IPS-11a (cell line): ENCODE results near the gene RYR3.

Experiments
- H3K4me3 ChIP-seq: one replicate; pipeline ENCODE4 v1.5.1; 2013; ENCODE audit warnings: low read depth, low read length, control low read depth

Gene RYR3

GRCh38 chr15:33503681-33504080, 192.9 kb downstream of the RYR3 start:
- H3K4me3 ChIP-seq: no peak overlapping the region

DNA sequence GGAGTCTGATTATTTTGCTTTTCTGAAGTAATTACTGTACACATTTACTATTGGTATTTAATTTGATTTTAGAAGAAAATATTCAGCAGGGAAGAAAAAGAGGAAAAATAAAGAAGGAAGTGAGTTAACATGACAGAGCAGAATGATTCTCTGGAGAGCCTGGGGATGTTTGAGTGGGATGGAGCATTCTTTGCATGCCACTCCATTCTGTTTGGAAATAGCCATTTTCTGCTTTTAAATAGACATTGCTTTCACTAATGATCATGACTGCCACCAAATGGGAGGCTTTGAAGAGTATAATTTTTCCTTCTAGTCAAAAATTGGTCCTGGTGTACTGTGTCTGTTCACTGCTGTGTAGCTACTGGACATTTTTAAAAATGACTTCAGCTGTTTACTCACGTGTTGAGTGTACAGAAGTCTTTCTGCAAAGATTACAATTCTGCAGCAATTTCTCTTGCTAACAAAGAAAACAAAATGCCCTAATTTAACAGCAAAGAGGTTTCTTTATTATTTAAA, 196.1 kb downstream of the RYR3 start:
- H3K4me3 ChIP-seq: no peak overlapping the region

DNA sequence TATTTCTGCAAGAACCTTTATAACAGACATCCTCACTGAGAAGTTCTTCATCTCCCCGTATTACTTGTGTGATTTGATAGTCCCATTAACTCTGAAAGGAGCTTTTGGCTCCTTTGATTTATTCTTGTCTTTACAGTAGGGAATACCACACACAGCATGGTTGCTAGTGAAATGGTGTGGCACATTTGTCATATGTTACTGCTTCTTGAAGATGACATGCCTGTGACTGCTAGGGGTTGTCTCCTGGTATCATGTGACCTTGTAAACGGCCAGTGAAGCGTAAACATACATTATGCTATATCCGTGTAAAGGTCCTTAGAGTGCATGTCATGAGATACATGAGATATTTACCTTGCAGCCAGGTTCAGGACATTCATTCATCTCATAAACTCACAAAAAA, 197.9 kb downstream of the RYR3 start:
- H3K4me3 ChIP-seq: no peak overlapping the region

- H3K4me3 ChIP-seq: no peak overlapping the region
Measured at GRCh38 chr15:33515121-33515520, 204.4 kb downstream of the RYR3 start.

- H3K4me3 ChIP-seq: no peak overlapping the region
Measured at GRCh38 chr15:33516563-33516962, 205.8 kb downstream of the RYR3 start.

- H3K4me3 ChIP-seq: no peak overlapping the region
Measured at GRCh38 chr15:33517944-33518343, 207.2 kb downstream of the RYR3 start.

DNA sequence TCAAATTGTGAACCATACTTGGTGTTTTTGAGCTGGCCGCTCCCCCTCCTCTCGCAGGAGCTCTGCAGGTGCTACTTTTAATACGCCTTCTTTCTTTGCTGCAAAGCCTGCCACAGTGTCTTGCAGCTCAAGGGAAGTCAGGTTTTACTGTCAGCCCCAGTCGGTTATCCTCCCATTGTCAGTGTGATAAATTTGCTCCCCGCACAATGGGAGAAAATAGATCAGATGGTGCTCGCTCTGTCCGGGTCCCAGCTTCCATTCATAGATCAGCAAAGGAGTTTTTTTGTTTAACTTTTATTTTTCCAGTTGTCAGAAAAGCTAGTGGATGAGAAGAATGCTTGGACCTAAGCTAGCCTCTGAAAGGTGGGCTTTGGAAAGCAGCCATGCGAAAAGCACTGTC, 207.7 kb downstream of the RYR3 start:
- no peak overlapping the region for H3K4me3 ChIP-seq

DNA sequence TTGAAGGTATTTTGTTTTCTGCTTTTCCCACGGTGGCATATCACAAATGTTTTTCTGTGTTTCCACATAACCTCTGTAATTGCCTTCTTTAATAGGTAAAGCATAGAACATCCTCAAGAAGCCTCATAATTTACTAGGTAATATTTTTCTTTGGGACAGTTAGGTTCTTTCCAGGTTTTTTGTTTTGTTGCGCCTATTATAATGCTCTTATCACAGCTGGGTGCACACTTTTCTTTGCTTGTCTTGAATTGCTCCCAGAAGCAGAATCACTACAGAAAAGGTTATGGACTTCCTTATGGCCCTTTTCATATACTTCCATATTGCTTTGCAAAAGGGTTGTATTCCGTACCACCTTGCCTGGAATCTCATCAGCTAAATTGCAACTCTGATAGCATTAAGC, 213.5 kb downstream of the RYR3 start:
- H3K4me3 ChIP-seq: no peak overlapping the region

GRCh38 chr15:33526532-33526931, 215.8 kb downstream of the RYR3 start:
- no peak overlapping the region for H3K4me3 ChIP-seq

DNA sequence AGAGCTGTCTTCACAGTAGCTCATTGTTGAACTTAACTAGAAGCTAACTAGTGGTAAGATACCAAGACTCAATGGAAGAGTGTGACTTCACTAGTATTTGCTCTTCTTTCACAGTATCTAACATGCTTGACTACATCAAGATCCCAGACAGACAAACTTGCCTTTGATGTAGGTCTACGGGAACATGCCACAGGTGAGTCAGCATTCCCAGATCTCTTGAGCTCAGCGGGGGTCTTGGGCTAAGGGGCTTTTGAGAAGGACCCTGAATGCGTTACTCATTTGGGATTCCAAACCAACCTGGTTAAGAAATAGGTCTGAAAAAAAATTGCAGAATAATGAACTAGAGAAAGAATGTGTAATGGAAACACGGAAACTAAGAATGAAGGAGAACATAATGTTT, 222.4 kb downstream of the RYR3 start:
- H3K4me3 ChIP-seq: no peak overlapping the region

DNA sequence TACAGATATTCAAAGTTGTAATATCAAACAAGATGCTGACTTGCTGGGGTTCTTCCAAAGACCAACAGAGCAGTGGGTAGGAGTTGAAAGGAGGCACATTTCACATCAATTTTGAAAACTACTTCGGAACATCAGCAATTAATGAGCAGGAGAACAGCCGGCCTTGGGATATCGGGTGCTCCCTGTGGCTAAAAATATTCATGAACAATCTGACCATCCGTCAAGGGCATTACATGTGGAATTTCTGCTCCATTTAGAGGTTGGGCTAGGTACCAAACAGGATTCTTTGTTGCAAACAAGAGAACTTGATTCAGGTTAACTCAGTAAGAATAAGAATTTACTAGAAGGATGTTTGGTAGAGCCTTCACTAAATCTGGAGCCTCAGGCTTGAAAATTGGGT, 223.9 kb downstream of the RYR3 start:
- no peak overlapping the region for H3K4me3 ChIP-seq

DNA sequence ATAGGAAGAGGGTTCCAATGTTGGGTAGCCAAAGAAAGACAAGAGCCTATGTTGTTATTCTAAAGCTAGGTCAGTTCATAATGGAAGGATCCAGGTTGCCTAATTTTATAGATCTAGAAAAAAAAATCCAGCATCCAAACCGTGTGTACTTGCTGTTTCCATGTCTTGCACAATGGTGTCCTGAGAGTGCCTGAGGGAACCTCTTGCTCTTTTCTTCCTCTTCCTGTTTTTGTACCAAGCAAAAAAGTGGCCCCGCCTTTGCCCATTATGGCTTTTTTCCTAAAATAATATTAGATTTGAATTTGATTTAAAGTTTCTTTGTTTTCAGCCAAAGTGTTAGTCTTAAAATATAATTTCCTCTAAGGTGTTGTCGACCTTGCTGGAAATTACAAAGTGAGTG, 224.4 kb downstream of the RYR3 start:
- no peak overlapping the region for H3K4me3 ChIP-seq

DNA sequence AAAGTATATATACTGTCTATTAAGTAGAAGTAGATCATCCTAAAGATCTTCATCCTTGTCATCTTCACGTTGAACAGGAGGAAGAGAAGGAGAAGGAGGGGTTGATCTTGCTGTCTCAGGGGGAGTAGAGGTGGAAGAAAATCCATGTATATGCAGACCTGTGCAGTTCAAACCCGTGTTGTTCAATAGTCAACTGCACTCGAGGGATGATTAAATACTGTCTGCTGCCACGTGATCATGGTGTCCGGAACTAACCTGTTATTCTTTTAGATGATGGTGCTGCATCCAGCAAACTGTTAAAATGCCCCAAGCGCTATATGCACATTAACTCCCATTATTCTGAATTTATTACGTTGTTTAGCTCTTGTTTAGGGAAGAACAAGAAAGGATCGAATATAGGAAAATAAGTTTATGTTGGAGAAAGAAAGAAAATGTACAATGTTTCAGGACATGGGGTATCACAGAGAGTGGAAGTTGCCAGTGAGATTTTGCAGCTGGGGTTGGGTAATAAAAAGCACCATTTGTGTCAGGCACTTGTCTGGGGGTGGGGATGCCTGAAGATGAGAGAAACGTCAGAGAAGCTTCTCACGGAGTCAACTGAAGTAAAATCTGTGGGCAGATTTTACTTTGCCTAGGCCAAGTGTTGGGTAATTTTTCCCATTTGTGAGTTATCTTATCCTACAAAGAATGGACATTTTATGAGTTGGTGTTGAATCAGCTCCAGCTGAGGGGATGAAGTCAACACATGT, 229.2 kb downstream of the RYR3 start:
- H3K4me3 ChIP-seq: no peak overlapping the region

- no peak overlapping the region for H3K4me3 ChIP-seq
Measured at GRCh38 chr15:33543957-33544356, 233.2 kb downstream of the RYR3 start.

- no peak overlapping the region for H3K4me3 ChIP-seq
Measured at GRCh38 chr15:33545866-33546265, 235.1 kb downstream of the RYR3 start.

GRCh38 chr15:33547876-33548275, 237.1 kb downstream of the RYR3 start:
- no peak overlapping the region for H3K4me3 ChIP-seq

- H3K4me3 ChIP-seq: no peak overlapping the region
Measured at GRCh38 chr15:33551860-33552259, 241.1 kb downstream of the RYR3 start.

- H3K4me3 ChIP-seq: no peak overlapping the region
Measured at GRCh38 chr15:33553157-33553556, 242.4 kb downstream of the RYR3 start.

DNA sequence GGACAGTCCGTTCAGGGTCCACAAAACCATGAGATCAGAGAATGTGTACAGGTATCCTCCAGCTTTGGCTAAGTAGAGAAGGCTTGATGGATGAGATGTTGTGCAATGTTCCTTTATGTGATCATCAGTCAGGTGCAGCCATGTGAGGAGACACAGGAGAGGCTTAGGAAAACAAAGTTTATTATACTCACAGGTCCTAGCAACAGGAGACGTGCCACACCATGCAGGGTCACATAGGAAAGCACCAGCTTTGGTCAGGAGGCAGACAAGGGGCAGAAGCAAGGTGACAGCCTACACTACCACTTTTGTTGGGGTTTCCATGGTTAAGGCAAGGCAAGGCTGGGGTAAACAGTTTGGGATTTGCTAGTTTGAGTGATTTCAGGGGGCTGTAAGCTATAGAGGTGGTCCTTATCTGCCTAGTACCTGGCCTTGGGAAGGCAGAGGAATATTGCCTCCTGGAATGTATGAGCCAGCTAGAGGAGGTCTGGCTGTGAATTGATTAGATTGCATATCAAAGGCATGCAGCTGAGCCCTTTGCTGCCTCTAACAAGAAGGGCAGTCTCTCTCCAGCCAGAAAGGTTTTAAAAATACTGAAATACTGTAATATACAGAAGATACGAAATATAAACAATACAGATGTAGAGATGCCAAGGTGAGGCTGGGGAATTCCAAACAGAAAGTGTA, 248.6 kb downstream of the RYR3 start:
- no peak overlapping the region for H3K4me3 ChIP-seq

DNA sequence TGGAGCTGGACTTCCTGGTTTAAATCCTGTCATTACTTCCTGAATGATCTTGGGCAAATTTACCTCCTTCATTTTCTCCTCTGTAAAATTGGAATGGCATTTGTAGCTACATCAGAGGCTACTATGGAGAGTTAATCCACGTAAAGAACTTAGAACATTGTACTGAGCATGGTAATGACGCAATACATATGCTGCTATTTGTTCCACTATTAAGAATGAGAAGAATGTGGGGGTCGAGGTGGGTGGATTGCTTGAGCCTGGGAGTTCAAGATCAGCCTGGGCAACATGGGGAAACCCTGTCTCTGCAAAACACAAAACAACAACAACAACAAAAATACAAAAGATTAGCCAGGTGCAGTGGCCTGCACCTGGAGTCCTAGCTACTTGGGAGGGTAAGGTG, 250.6 kb downstream of the RYR3 start:
- no peak overlapping the region for H3K4me3 ChIP-seq

- no peak overlapping the region for H3K4me3 ChIP-seq
Measured at GRCh38 chr15:33561967-33562366, 251.2 kb downstream of the RYR3 start.

DNA sequence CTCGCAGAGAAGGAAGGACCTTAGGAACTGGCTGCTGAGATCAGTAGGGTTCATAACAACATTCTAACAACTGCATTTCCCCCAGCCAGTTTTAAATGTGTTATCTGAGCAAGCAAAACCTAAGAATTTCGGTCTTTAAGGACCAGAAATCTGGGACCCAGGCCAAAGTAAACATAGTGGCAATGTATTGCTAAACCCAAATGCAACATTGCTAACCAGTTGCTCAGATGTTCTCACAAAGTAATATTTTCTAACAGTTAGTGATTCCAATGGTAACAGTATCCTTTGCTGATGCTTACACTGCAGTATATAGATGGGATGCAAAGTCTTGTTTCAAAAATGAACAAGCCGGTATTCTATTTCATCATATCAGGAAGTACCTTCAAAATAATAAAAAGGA, 254.3 kb downstream of the RYR3 start:
- H3K4me3 ChIP-seq: no peak overlapping the region
